Stimulated activated naive B cell treated with anti-CD40 and anti-IgM and Interleukin-4, amounts not matched to agents 10 μg/mL and 1 μg/mL and 100 μg/mL, for 72 hours (primary cell): ENCODE measurements around the gene MYO1E.

ENCODE experiments used
- ATAC-seq, 2 donors: fragments of 150-1000 bp; cut with Tn5 transposase; replicated peaks; 2 replicates each; pipeline ENCODE4 v1.10.0; 2021; ENCODE audit warnings: moderate library complexity in 1 of 2
- DNase-seq: peaks from one replicate; pipeline ENCODE4 v3.0.0; 2021
- H3K27ac Mint-ChIP-seq: one replicate; pipeline ENCODE4 v1.8.0; 2022; ENCODE audit warnings: mild to moderate bottlenecking, mixed read lengths
- H3K27me3 Mint-ChIP-seq, 2 donors: one replicate each; pipeline ENCODE4 v1.8.0; 2022; ENCODE audit warnings: mixed read lengths in 2 of 2
- H3K36me3 Mint-ChIP-seq, 2 donors: one replicate each; pipeline ENCODE4 v1.8.0; 2022; ENCODE audit warnings: mixed read lengths in 2 of 2, mild to moderate bottlenecking in 1 of 2
- H3K4me1 Mint-ChIP-seq, 2 donors: one replicate each; pipeline ENCODE4 v1.8.0; 2022; ENCODE audit warnings: mixed read lengths in 2 of 2, mild to moderate bottlenecking in 1 of 2
- H3K4me3 Mint-ChIP-seq, 2 donors: one replicate each; pipeline ENCODE4 v1.8.0; 2022; ENCODE audit warnings: mild to moderate bottlenecking in 2 of 2, mixed read lengths in 2 of 2, moderate library complexity in 1 of 2
- H3K9me3 Mint-ChIP-seq, 2 donors: one replicate each; pipeline ENCODE4 v1.8.0; 2022; ENCODE audit warnings: mixed read lengths in 2 of 2, mild to moderate bottlenecking in 1 of 2

The MYO1E gene

GRCh38 chr15:59216911-59217310, 155.8 kb downstream of the MYO1E start:
- Mint-ChIP-seq H3K27me3 (no peaks in the 10 kb centered on the region), H3K36me3 (peaks cover 57 to 71% of the 10 kb centered on the region in 2 donors), H3K4me3 (no peak overlapping the region), H3K27ac (peak overlapping the region; percentile 44), H3K9me3 (no peaks in the 10 kb centered on the region), H3K4me1 (no peaks in the 10 kb centered on the region)
- ATAC-seq, result no peak
- DNase-seq, result no peak

GRCh38 chr15:59210186-59210585, 162.5 kb downstream of the MYO1E start:
- Mint-ChIP-seq H3K4me3 (no peak overlapping the region), H3K27ac (peak overlapping the region; percentile 20), H3K9me3 (no peaks in the 10 kb centered on the region), H3K27me3 (no peaks in the 10 kb centered on the region), H3K36me3 (peaks cover 64 to 74% of the 10 kb centered on the region in 2 donors), H3K4me1 (peaks cover 6 to 8% of the 10 kb centered on the region in 2 donors)
- DNase-seq (no peak), ATAC-seq (no peak)

DNA sequence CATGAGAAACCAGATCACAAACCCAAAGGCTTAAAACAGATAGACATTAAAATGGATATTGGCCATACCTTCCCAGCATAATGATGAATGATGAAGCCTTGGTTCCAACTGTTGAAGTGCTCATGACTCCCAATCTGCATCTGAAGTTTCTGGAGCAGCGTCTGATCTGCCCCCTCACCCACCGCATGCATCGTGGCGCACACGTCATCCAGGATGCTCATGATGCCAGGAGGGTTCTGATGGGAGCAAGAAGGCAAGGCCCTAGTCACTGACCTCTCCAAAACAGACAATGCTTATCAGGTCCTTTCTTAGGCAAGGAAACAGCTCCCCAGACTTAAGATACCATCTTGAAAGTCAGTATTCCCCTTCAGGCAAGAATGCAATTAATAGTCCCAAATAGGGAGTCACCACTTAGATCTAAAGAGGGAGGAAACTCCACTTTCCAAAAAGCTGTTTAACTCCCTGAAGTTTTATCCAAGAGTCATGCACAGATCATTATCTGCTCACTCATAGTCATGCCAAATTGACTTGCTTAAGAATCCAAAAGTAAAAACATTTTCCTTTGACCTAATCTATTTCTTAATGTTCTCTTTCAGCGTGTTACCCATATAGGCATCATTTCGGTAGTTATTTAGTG, 163.9 kb downstream of the MYO1E start:
- peaks cover 10 to 21% of the 10 kb centered on the region in 2 donors for H3K4me1 Mint-ChIP-seq
- H3K27ac Mint-ChIP-seq, result no peak overlapping the region
- DNase-seq, result no peak
- no peak overlapping the region for H3K4me3 Mint-ChIP-seq
- ATAC-seq, result no peak
- H3K27me3 Mint-ChIP-seq, result no peaks in the 10 kb centered on the region
- no peaks in the 10 kb centered on the region for H3K9me3 Mint-ChIP-seq
- H3K36me3 Mint-ChIP-seq, result peaks cover 66 to 78% of the 10 kb centered on the region in 2 donors

- no peaks in the 10 kb centered on the region for H3K9me3 Mint-ChIP-seq
- H3K36me3 Mint-ChIP-seq, result peaks cover 69 to 79% of the 10 kb centered on the region in 2 donors
- peak within 1 kb of the TSS; percentile 63 for H3K27ac Mint-ChIP-seq
These were observed 166.0 kb downstream of the MYO1E start, which contains the start of gene LDHAL6B for GRCh38 chr15:59206623-59207183. TSS of gene LDHAL6B (plus strand) at chr15:59206843. CDS start at chr15:59206941, 98 bp downstream.

GRCh38 chr15:59205839-59206622, 166.6 kb downstream of the MYO1E start:
- H3K36me3 Mint-ChIP-seq, result peaks cover 63 to 72% of the 10 kb centered on the region in 2 donors
- H3K4me1 Mint-ChIP-seq, result peaks cover 13 to 26% of the 10 kb centered on the region in 2 donors
- DNase-seq, result no peak
- no peaks in the 10 kb centered on the region for H3K27me3 Mint-ChIP-seq
- H3K9me3 Mint-ChIP-seq, result no peaks in the 10 kb centered on the region
- peak overlapping the region; percentile 63 for H3K27ac Mint-ChIP-seq
- peak; percentile 39 to 57 for ATAC-seq
- no peak overlapping the region for H3K4me3 Mint-ChIP-seq

More at GRCh38 chr15:59206623-59207183, 166.0 kb downstream of the MYO1E start, which contains the start of gene LDHAL6B:
- Mint-ChIP-seq H3K4me1 (peaks cover 13 to 26% of the 10 kb centered on the region in 2 donors), H3K27me3 (no peaks in the 10 kb centered on the region), H3K4me3 (peak within 1 kb of the TSS in 1 of 2 donors; percentile 10)
- DNase-seq (no peak), ATAC-seq (no peak)

DNA sequence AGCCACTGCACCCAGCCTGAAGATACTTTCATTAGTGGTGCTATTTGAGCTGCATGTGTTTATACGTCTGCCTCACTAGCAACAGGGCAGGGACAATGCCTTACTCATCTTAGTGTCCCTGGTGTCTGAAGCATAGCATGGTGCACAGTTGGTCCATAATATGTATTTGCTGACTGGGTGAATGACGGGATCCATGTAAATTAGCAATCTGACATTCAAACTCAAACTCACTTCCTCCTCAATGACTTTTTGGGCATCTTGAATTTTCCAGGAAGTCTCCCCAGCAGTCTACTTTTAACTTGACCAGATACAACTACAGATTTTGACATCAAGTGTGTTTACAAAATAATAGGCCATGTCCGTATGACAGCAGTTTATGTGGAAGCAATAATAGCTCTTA, 169.0 kb downstream of the MYO1E start:
- peaks cover 66 to 73% of the 10 kb centered on the region in 2 donors for H3K36me3 Mint-ChIP-seq
- peaks cover 13 to 30% of the 10 kb centered on the region in 2 donors for H3K4me1 Mint-ChIP-seq
- H3K27me3 Mint-ChIP-seq, result no peaks in the 10 kb centered on the region
- H3K4me3 Mint-ChIP-seq, result no peak overlapping the region
- DNase-seq (no peak), ATAC-seq (peak; percentile 64 to 75)
- H3K9me3 Mint-ChIP-seq, result no peaks in the 10 kb centered on the region
- peak overlapping the region; percentile 42 for H3K27ac Mint-ChIP-seq

DNA sequence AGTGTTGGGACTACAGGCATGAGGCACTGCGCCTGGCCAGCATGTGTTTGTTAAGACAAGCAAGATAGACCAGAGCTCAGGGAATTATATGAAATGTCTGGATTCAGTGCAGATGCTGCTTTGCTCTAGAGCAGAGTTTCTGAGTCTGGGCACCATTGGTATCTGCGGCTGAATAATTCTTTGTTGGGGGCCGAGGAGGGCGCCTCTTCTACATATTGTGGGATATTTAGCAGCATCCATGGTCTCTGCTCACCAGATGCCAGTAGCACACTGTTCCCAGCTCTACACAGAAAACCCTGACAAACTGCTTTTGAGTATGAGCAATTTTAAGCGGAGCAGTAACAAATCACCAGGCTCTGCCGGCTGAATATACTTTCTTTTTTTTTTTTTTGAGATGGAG, 169.7 kb downstream of the MYO1E start:
- no peaks in the 10 kb centered on the region for H3K27me3 Mint-ChIP-seq
- DNase-seq (no peak), ATAC-seq (no peak)
- peaks cover 67 to 76% of the 10 kb centered on the region in 2 donors for H3K36me3 Mint-ChIP-seq
- H3K4me3 Mint-ChIP-seq, result no peak overlapping the region
- no peaks in the 10 kb centered on the region for H3K9me3 Mint-ChIP-seq
- peaks cover 13 to 30% of the 10 kb centered on the region in 2 donors for H3K4me1 Mint-ChIP-seq
- H3K27ac Mint-ChIP-seq, result no peak overlapping the region

DNA sequence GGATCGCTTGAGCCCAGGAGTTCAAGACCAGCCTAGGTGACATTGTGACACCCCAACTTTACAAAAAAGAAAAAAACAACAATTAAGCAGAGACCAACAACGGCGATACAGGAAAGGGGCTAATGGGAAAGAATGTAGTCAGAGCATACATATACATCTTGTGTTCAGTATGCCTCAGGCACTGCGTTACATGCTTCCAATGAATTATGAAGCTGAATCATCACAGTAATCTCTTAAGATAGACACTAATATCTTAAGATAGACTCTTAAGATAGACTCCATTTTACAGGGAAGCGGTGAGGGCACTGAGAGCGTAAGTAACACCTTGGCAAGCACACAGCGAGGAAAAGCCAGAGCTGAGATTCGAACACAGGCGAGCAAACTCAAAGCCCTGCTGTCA, 172.1 kb downstream of the MYO1E start:
- Mint-ChIP-seq H3K27ac (peak overlapping the region; percentile 16), H3K27me3 (no peaks in the 10 kb centered on the region), H3K9me3 (no peaks in the 10 kb centered on the region), H3K4me3 (no peak overlapping the region), H3K36me3 (peaks cover 49 to 69% of the 10 kb centered on the region in 2 donors), H3K4me1 (peaks cover 7 to 24% of the 10 kb centered on the region in 2 donors)
- ATAC-seq (no peak), DNase-seq (no peak)

GRCh38 chr15:59199626-59200465, 172.8 kb downstream of the MYO1E start:
- no peak for DNase-seq
- peaks cover 51 to 69% of the 10 kb centered on the region in 2 donors for H3K36me3 Mint-ChIP-seq
- no peaks in the 10 kb centered on the region for H3K27me3 Mint-ChIP-seq
- no peak for ATAC-seq
- peak overlapping the region; percentile 16 for H3K27ac Mint-ChIP-seq
- H3K4me3 Mint-ChIP-seq, result no peak overlapping the region
- H3K9me3 Mint-ChIP-seq, result no peaks in the 10 kb centered on the region
- H3K4me1 Mint-ChIP-seq, result peaks cover 7 to 21% of the 10 kb centered on the region in 2 donors

DNA sequence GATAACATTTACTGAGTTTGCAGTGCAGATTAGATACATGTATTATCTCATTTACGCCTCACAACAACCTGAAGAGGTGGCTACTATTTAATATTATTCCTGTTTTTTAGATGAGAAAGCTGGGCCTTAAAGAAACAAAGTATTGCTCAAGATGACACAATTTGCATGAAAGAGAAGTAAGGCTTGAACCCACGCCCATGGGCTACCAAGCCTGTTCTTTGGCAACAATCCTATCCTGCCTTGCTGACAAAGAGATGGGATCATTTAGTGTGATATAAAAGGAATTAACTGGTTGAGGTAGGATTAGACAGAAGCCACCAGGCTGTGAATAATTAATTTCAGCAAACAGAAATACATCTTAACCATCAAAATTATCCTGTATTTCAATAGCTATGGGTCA, 175.2 kb downstream of the MYO1E start:
- no peak for ATAC-seq
- H3K27ac Mint-ChIP-seq, result no peak overlapping the region
- H3K9me3 Mint-ChIP-seq, result no peaks in the 10 kb centered on the region
- H3K36me3 Mint-ChIP-seq, result peaks cover 52 to 68% of the 10 kb centered on the region in 2 donors
- no peaks in the 10 kb centered on the region for H3K27me3 Mint-ChIP-seq
- DNase-seq, result no peak
- no peak overlapping the region for H3K4me3 Mint-ChIP-seq
- H3K4me1 Mint-ChIP-seq, result peaks cover 2 to 5% of the 10 kb centered on the region in 2 donors

GRCh38 chr15:59196416-59196815, 176.3 kb downstream of the MYO1E start:
- H3K36me3 Mint-ChIP-seq, result peaks cover 54 to 74% of the 10 kb centered on the region in 2 donors
- H3K4me3 Mint-ChIP-seq, result no peak overlapping the region
- H3K4me1 Mint-ChIP-seq, result peaks cover 2 to 5% of the 10 kb centered on the region in 2 donors
- H3K9me3 Mint-ChIP-seq, result no peaks in the 10 kb centered on the region
- no peaks in the 10 kb centered on the region for H3K27me3 Mint-ChIP-seq
- no peak overlapping the region for H3K27ac Mint-ChIP-seq
- DNase-seq, result no peak
- no peak for ATAC-seq

DNA sequence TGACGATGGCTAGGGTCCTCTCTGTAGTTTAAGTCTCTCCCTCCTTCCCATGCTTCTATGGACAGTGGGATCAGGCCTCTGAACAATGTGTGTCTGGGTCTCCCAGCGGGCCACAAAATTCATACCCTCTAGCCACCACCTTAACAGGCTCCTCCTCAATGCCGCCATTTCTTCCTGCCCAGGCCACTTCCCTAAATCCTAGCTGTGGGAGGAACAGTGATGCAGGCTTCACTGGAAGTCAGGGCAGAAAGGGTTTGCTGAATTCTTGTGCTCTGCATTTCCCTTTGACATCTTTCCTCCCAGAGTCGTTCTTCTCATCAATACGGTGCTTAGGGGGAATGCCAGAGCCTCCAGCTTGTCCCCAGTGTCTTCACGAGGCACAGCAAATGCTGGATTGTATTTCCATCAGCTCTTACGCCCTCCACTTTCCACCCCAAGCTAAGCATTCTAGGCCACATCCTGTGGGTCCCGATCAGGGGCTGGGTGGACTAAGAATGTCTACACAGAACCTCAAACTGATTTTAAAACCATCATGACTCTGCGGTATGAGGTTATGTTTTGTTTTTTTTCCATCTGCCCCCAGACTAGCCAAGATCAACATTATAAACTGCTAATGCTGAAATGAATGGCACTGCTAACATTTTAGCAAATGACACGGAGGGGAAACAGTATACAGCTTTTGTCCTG, 177.9 kb downstream of the MYO1E start:
- Mint-ChIP-seq H3K27ac (no peak overlapping the region), H3K9me3 (no peaks in the 10 kb centered on the region), H3K4me1 (peaks cover 0 to 2% of the 10 kb centered on the region in 2 donors), H3K4me3 (no peak overlapping the region), H3K27me3 (no peaks in the 10 kb centered on the region), H3K36me3 (peaks cover 61 to 82% of the 10 kb centered on the region in 2 donors)
- DNase-seq (no peak), ATAC-seq (no peak)

- DNase-seq (no peak), ATAC-seq (no peak)
- Mint-ChIP-seq H3K9me3 (no peaks in the 10 kb centered on the region), H3K27me3 (no peaks in the 10 kb centered on the region), H3K36me3 (peaks cover 68 to 80% of the 10 kb centered on the region in 2 donors), H3K4me1 (peaks cover 2 to 6% of the 10 kb centered on the region in 2 donors), H3K4me3 (no peak overlapping the region), H3K27ac (no peak overlapping the region)
These were observed 180.8 kb downstream of the MYO1E start for GRCh38 chr15:59191855-59192237.
